ENCODE data around the gene RPS6KA2. TPM values are rescaled to one million over a fixed set of nuclear protein-coding genes. Genes with fewer than 3 reads are reported as not detected.

Gene RPS6KA2
- total RNA-seq, 1 experiment from 2014 or later, result 7.2 TPM

GRCh38 chr6:166450167-166450873 is 176.7 kb downstream of the RPS6KA2 start:
- no peaks in the 10 kb centered on the region for H3K9me2 ChIP-seq (replicated peaks; ENCODE audit: insufficient read depth, low read length)
- H3K9me3 ChIP-seq (ENCODE audit: low read length), result no peaks in the 10 kb centered on the region
- no peak overlapping the region for H3K4me2 ChIP-seq (ENCODE audit: low read depth, low read length, poor library complexity, severe bottlenecking)
- H4K20me1 ChIP-seq (ENCODE audit: insufficient read depth, low read depth, low read length), result no peaks in the 10 kb centered on the region
- H3K36me3 ChIP-seq (ENCODE audit: insufficient read depth, low read length), result no peaks in the 10 kb centered on the region
- H3K27me3 ChIP-seq (ENCODE audit: low read length), result no peaks in the 10 kb centered on the region
- H3K27ac ChIP-seq (ENCODE audit: low read length), result no peak overlapping the region
- H2AFZ ChIP-seq (ENCODE audit: low read length), result no peak overlapping the region
- no peak overlapping the region for H3K4me3 ChIP-seq (ENCODE audit: low read length)
- no peaks in the 10 kb centered on the region; the same call in 1 of the 2 replicates for H3K4me1 ChIP-seq (ENCODE audit: low read length)
- DNase-seq, result no peak
- H3K79me2 ChIP-seq (ENCODE audit: low read length), result no peaks in the 10 kb centered on the region
- no peak overlapping the region for H3K9ac ChIP-seq (ENCODE audit: low read length)

- H3K9me3 ChIP-seq (ENCODE audit: low read length), result no peaks in the 10 kb centered on the region
- H3K4me3 ChIP-seq (ENCODE audit: low read length), result no peak overlapping the region
These were observed 177.4 kb downstream of the RPS6KA2 start for GRCh38 chr6:166449641-166450040.

GRCh38 chr6:166449036-166449435 is 178.0 kb downstream of the RPS6KA2 start:
- no peaks in the 10 kb centered on the region for H3K27me3 ChIP-seq (ENCODE audit: low read length)
- no peak for DNase-seq
- H3K4me3 ChIP-seq (ENCODE audit: low read length), result no peak overlapping the region
- H3K9ac ChIP-seq (ENCODE audit: low read length), result no peak overlapping the region
- H3K79me2 ChIP-seq (ENCODE audit: low read length), result no peaks in the 10 kb centered on the region
- H4K20me1 ChIP-seq (ENCODE audit: insufficient read depth, low read depth, low read length), result no peaks in the 10 kb centered on the region
- no peaks in the 10 kb centered on the region for H3K36me3 ChIP-seq (ENCODE audit: insufficient read depth, low read length)
- H3K4me1 ChIP-seq (ENCODE audit: low read length), result no peaks in the 10 kb centered on the region; the same call in 1 of the 2 replicates
- no peak overlapping the region for H3K27ac ChIP-seq (ENCODE audit: low read length)
- H3K9me3 ChIP-seq (ENCODE audit: low read length), result no peaks in the 10 kb centered on the region
- H3K9me2 ChIP-seq (replicated peaks; ENCODE audit: insufficient read depth, low read length), result no peaks in the 10 kb centered on the region
- no peak overlapping the region for H3K4me2 ChIP-seq (ENCODE audit: low read depth, low read length, poor library complexity, severe bottlenecking)
- no peak overlapping the region for H2AFZ ChIP-seq (ENCODE audit: low read length)

More at GRCh38 chr6:166449641-166450040, 177.4 kb downstream of the RPS6KA2 start:
- Histone ChIP-seq H3K4me1 (ENCODE audit: low read length) (no peaks in the 10 kb centered on the region; the same call in 1 of the 2 replicates), H2AFZ (ENCODE audit: low read length) (no peak overlapping the region), H3K27ac (ENCODE audit: low read length) (no peak overlapping the region), H3K9ac (ENCODE audit: low read length) (no peak overlapping the region), H4K20me1 (ENCODE audit: insufficient read depth, low read depth, low read length) (no peaks in the 10 kb centered on the region), H3K36me3 (ENCODE audit: insufficient read depth, low read length) (no peaks in the 10 kb centered on the region), H3K27me3 (ENCODE audit: low read length) (no peaks in the 10 kb centered on the region), H3K4me2 (ENCODE audit: low read depth, low read length, poor library complexity, severe bottlenecking) (no peak overlapping the region), H3K9me2 (replicated peaks; ENCODE audit: insufficient read depth, low read length) (no peaks in the 10 kb centered on the region), H3K79me2 (ENCODE audit: low read length) (no peaks in the 10 kb centered on the region)
- no peak for DNase-seq

- H3K9me2 ChIP-seq (replicated peaks; ENCODE audit: insufficient read depth, low read length), result no peaks in the 10 kb centered on the region
- no peaks in the 10 kb centered on the region for H3K79me2 ChIP-seq (ENCODE audit: low read length)
- no peak overlapping the region for H3K4me2 ChIP-seq (ENCODE audit: low read depth, low read length, poor library complexity, severe bottlenecking)
- no peak overlapping the region for H3K4me3 ChIP-seq (ENCODE audit: low read length)
- no peaks in the 10 kb centered on the region for H3K36me3 ChIP-seq (ENCODE audit: insufficient read depth, low read length)
- H2AFZ ChIP-seq (ENCODE audit: low read length), result no peak overlapping the region
- H3K27ac ChIP-seq (ENCODE audit: low read length), result no peak overlapping the region
- no peak for DNase-seq
- H4K20me1 ChIP-seq (ENCODE audit: insufficient read depth, low read depth, low read length), result no peaks in the 10 kb centered on the region
- H3K9ac ChIP-seq (ENCODE audit: low read length), result no peak overlapping the region
- peaks cover 1% of the 10 kb centered on the region; the same call in 1 of the 2 replicates for H3K4me1 ChIP-seq (ENCODE audit: low read length)
- no peaks in the 10 kb centered on the region for H3K9me3 ChIP-seq (ENCODE audit: low read length)
- no peaks in the 10 kb centered on the region for H3K27me3 ChIP-seq (ENCODE audit: low read length)
These were observed 178.6 kb downstream of the RPS6KA2 start for GRCh38 chr6:166448432-166448831.

- no peak overlapping the region for H2AFZ ChIP-seq (ENCODE audit: low read length)
- H3K9me2 ChIP-seq (replicated peaks; ENCODE audit: insufficient read depth, low read length), result no peaks in the 10 kb centered on the region
- no peak overlapping the region for H3K9ac ChIP-seq (ENCODE audit: low read length)
- H3K4me3 ChIP-seq (ENCODE audit: low read length), result no peak overlapping the region
- peaks cover 13% of the 10 kb centered on the region for H3K4me1 ChIP-seq (ENCODE audit: low read length)
- no peak overlapping the region for H3K4me2 ChIP-seq (ENCODE audit: low read depth, low read length, poor library complexity, severe bottlenecking)
- no peaks in the 10 kb centered on the region for H4K20me1 ChIP-seq (ENCODE audit: insufficient read depth, low read depth, low read length)
- H3K79me2 ChIP-seq (ENCODE audit: low read length), result no peaks in the 10 kb centered on the region
- H3K27ac ChIP-seq (ENCODE audit: low read length), result no peak overlapping the region
- no peaks in the 10 kb centered on the region for H3K9me3 ChIP-seq (ENCODE audit: low read length)
- no peaks in the 10 kb centered on the region for H3K36me3 ChIP-seq (ENCODE audit: insufficient read depth, low read length)
- no peak for DNase-seq
- H3K27me3 ChIP-seq (ENCODE audit: low read length), result no peaks in the 10 kb centered on the region
These were observed 180.4 kb downstream of the RPS6KA2 start for GRCh38 chr6:166446567-166447065.

GRCh38 chr6:166446146-166446545 is 180.9 kb downstream of the RPS6KA2 start:
- peaks cover 16% of the 10 kb centered on the region for H3K4me1 ChIP-seq (ENCODE audit: low read length)
- no peak overlapping the region for H3K4me3 ChIP-seq (ENCODE audit: low read length)
- H2AFZ ChIP-seq (ENCODE audit: low read length), result no peak overlapping the region
- no peaks in the 10 kb centered on the region for H3K9me2 ChIP-seq (replicated peaks; ENCODE audit: insufficient read depth, low read length)
- H3K9me3 ChIP-seq (ENCODE audit: low read length), result no peaks in the 10 kb centered on the region
- no peaks in the 10 kb centered on the region for H3K27me3 ChIP-seq (ENCODE audit: low read length)
- H3K9ac ChIP-seq (ENCODE audit: low read length), result no peak overlapping the region
- no peak overlapping the region for H3K4me2 ChIP-seq (ENCODE audit: low read depth, low read length, poor library complexity, severe bottlenecking)
- no peaks in the 10 kb centered on the region for H4K20me1 ChIP-seq (ENCODE audit: insufficient read depth, low read depth, low read length)
- DNase-seq, result no peak
- no peaks in the 10 kb centered on the region for H3K36me3 ChIP-seq (ENCODE audit: insufficient read depth, low read length)
- no peaks in the 10 kb centered on the region for H3K79me2 ChIP-seq (ENCODE audit: low read length)
- no peak overlapping the region for H3K27ac ChIP-seq (ENCODE audit: low read length)

GRCh38 chr6:166444446-166444845 is 182.6 kb downstream of the RPS6KA2 start:
- H3K79me2 ChIP-seq (ENCODE audit: low read length), result no peaks in the 10 kb centered on the region
- no peaks in the 10 kb centered on the region for H3K9me3 ChIP-seq (ENCODE audit: low read length)
- H3K36me3 ChIP-seq (ENCODE audit: insufficient read depth, low read length), result no peaks in the 10 kb centered on the region
- DNase-seq, result no peak
- no peak overlapping the region for H3K9ac ChIP-seq (ENCODE audit: low read length)
- H3K4me2 ChIP-seq (ENCODE audit: low read depth, low read length, poor library complexity, severe bottlenecking), result no peak overlapping the region
- H4K20me1 ChIP-seq (ENCODE audit: insufficient read depth, low read depth, low read length), result no peaks in the 10 kb centered on the region
- no peak overlapping the region for H2AFZ ChIP-seq (ENCODE audit: low read length)
- no peak overlapping the region for H3K4me3 ChIP-seq (ENCODE audit: low read length)
- no peaks in the 10 kb centered on the region for H3K27me3 ChIP-seq (ENCODE audit: low read length)
- no peaks in the 10 kb centered on the region for H3K9me2 ChIP-seq (replicated peaks; ENCODE audit: insufficient read depth, low read length)
- H3K4me1 ChIP-seq (ENCODE audit: low read length), result peaks cover 16% of the 10 kb centered on the region
- no peak overlapping the region for H3K27ac ChIP-seq (ENCODE audit: low read length)

GRCh38 chr6:166443166-166443565 is 183.9 kb downstream of the RPS6KA2 start:
- Histone ChIP-seq H3K4me2 (ENCODE audit: low read depth, low read length, poor library complexity, severe bottlenecking) (no peak overlapping the region), H3K79me2 (ENCODE audit: low read length) (no peaks in the 10 kb centered on the region), H3K9me2 (replicated peaks; ENCODE audit: insufficient read depth, low read length) (no peaks in the 10 kb centered on the region), H3K4me3 (ENCODE audit: low read length) (no peak overlapping the region), H3K36me3 (ENCODE audit: insufficient read depth, low read length) (no peaks in the 10 kb centered on the region), H3K4me1 (ENCODE audit: low read length) (peaks cover 16% of the 10 kb centered on the region), H4K20me1 (ENCODE audit: insufficient read depth, low read depth, low read length) (no peaks in the 10 kb centered on the region), H2AFZ (ENCODE audit: low read length) (no peak overlapping the region), H3K27ac (ENCODE audit: low read length) (no peak overlapping the region), H3K9me3 (ENCODE audit: low read length) (no peaks in the 10 kb centered on the region), H3K27me3 (ENCODE audit: low read length) (no peaks in the 10 kb centered on the region), H3K9ac (ENCODE audit: low read length) (no peak overlapping the region)
- no peak for DNase-seq
